ENCODE measurements around the gene ATG4C.

ATG4C gene

GRCh38 chr1:62832276-62832675 is 48.3 kb downstream of the ATG4C start:
- DNase-seq (ENCODE audit: low read depth, low spot score) = no peak
- H3K4me3 ChIP-seq (ENCODE audit: low read length) = no peak overlapping the region

- DNase-seq (ENCODE audit: low read depth, low spot score) = no peak
- no peak overlapping the region for H3K4me3 ChIP-seq (ENCODE audit: low read length)
Observed at GRCh38 chr1:62833529-62833928, 49.6 kb downstream of the ATG4C start.

- DNase-seq (ENCODE audit: low read depth, low spot score) = no peak
- H3K4me3 ChIP-seq (ENCODE audit: low read length) = no peak overlapping the region
Observed at GRCh38 chr1:62834400-62834961, 50.5 kb downstream of the ATG4C start.

- no peak for DNase-seq (ENCODE audit: low read depth, low spot score)
- H3K4me3 ChIP-seq (ENCODE audit: low read length) = no peak overlapping the region
Observed at GRCh38 chr1:62836856-62837540, 53.1 kb downstream of the ATG4C start.

- no peak for DNase-seq (ENCODE audit: low read depth, low spot score)
- no peak overlapping the region for H3K4me3 ChIP-seq (ENCODE audit: low read length)
Observed at GRCh38 chr1:62840555-62840954, 56.6 kb downstream of the ATG4C start.

- peak; percentile 59 for DNase-seq (ENCODE audit: low read depth, low spot score)
- H3K4me3 ChIP-seq (ENCODE audit: low read length) = no peak overlapping the region
Observed at GRCh38 chr1:62841587-62842169, 57.7 kb downstream of the ATG4C start.

- no peak overlapping the region for H3K4me3 ChIP-seq (ENCODE audit: low read length)
- DNase-seq (ENCODE audit: low read depth, low spot score) = no peak
Observed at GRCh38 chr1:62844030-62844429, 60.1 kb downstream of the ATG4C start.

- H3K4me3 ChIP-seq (ENCODE audit: low read length) = no peak overlapping the region
- no peak for DNase-seq (ENCODE audit: low read depth, low spot score)
Observed at GRCh38 chr1:62849031-62849430, 65.1 kb downstream of the ATG4C start.

GRCh38 chr1:62852253-62852652 is 68.3 kb downstream of the ATG4C start:
- no peak overlapping the region for H3K4me3 ChIP-seq (ENCODE audit: low read length)
- DNase-seq (ENCODE audit: low read depth, low spot score) = no peak

- no peak for DNase-seq (ENCODE audit: low read depth, low spot score)
Observed at GRCh38 chr1:62856960-62857359, 73.0 kb downstream of the ATG4C start.

GRCh38 chr1:62869217-62869754 is 85.4 kb downstream of the ATG4C start:
- H3K4me3 ChIP-seq (ENCODE audit: low read length) = no peak overlapping the region

More at GRCh38 chr1:62856960-62857359, 73.0 kb downstream of the ATG4C start:
- H3K4me3 ChIP-seq (ENCODE audit: low read length) = no peak overlapping the region

GRCh38 chr1:62870148-62870547 is 86.2 kb downstream of the ATG4C start:
- DNase-seq (ENCODE audit: low read depth, low spot score) = no peak
- no peak overlapping the region for H3K4me3 ChIP-seq (ENCODE audit: low read length)

More at GRCh38 chr1:62869217-62869754, 85.4 kb downstream of the ATG4C start:
- no peak for DNase-seq (ENCODE audit: low read depth, low spot score)

GRCh38 chr1:62875676-62876075 is 91.7 kb downstream of the ATG4C start:
- DNase-seq (ENCODE audit: low read depth, low spot score) = no peak
- no peak overlapping the region for H3K4me3 ChIP-seq (ENCODE audit: low read length)

- no peak overlapping the region for H3K4me3 ChIP-seq (ENCODE audit: low read length)
- no peak for DNase-seq (ENCODE audit: low read depth, low spot score)
Observed at GRCh38 chr1:62876535-62876934, 92.6 kb downstream of the ATG4C start.

- H3K4me3 ChIP-seq (ENCODE audit: low read length) = no peak overlapping the region
- no peak for DNase-seq (ENCODE audit: low read depth, low spot score)
Observed at GRCh38 chr1:62877579-62877978, 93.6 kb downstream of the ATG4C start.

GRCh38 chr1:62879962-62880361 is 96.0 kb downstream of the ATG4C start:
- no peak for DNase-seq (ENCODE audit: low read depth, low spot score)
- no peak overlapping the region for H3K4me3 ChIP-seq (ENCODE audit: low read length)

GRCh38 chr1:62882201-62883104 is 98.5 kb downstream of the ATG4C start:
- no peak overlapping the region for H3K4me3 ChIP-seq (ENCODE audit: low read length)

GRCh38 chr1:62884156-62884740 is 100.3 kb downstream of the ATG4C start:
- DNase-seq (ENCODE audit: low read depth, low spot score) = no peak
- no peak overlapping the region for H3K4me3 ChIP-seq (ENCODE audit: low read length)

More at GRCh38 chr1:62882201-62883104, 98.5 kb downstream of the ATG4C start:
- no peak for DNase-seq (ENCODE audit: low read depth, low spot score)
